ENCODE results near the gene ZNF787.
"Not testable (repeated sequence)": the region's sequence is repeated elsewhere in the genome, so short reads cannot be mapped to it uniquely, and the experiment has no call there.

ZNF787 gene

GRCh38 chr19:56106397-56106849, 14.7 kb downstream of the ZNF787 start:
- DNase-seq = no peak

- not testable (repeated sequence) for DNase-seq
These were observed 15.2 kb downstream of the ZNF787 start for GRCh38 chr19:56105831-56106396.

GRCh38 chr19:56105090-56105701, 15.9 kb downstream of the ZNF787 start:
- peak in 49 of 58 donors; percentile 12 to 85 (median 51) for DNase-seq

GRCh38 chr19:56104423-56104822, 16.7 kb downstream of the ZNF787 start:
- no peak for DNase-seq

- no peak for DNase-seq
These were observed 18.0 kb downstream of the ZNF787 start for GRCh38 chr19:56103027-56103614.

GRCh38 chr19:56101746-56102535, 19.2 kb downstream of the ZNF787 start:
- no peak for DNase-seq

GRCh38 chr19:56101095-56101494, 20.0 kb downstream of the ZNF787 start:
- DNase-seq = no peak

GRCh38 chr19:56099638-56100539, 21.2 kb downstream of the ZNF787 start:
- no peak for DNase-seq

GRCh38 chr19:56098731-56099568, 22.1 kb downstream of the ZNF787 start:
- DNase-seq = no peak

GRCh38 chr19:56098237-56098636, 22.9 kb downstream of the ZNF787 start:
- not testable (repeated sequence) for DNase-seq

- DNase-seq = no peak
These were observed 23.3 kb downstream of the ZNF787 start for GRCh38 chr19:56097776-56098175.

- peak in 3 of 58 donors; percentile 12 to 38 (median 19) for DNase-seq
These were observed 23.8 kb downstream of the ZNF787 start for GRCh38 chr19:56097306-56097705.

GRCh38 chr19:56096665-56097064, 24.4 kb downstream of the ZNF787 start:
- no peak for DNase-seq

- no peak for DNase-seq
These were observed 26.6 kb downstream of the ZNF787 start for GRCh38 chr19:56094449-56094848.

- DNase-seq = no peak
These were observed 28.1 kb downstream of the ZNF787 start for GRCh38 chr19:56092685-56093631.

- peak in 1 of 58 donors; percentile 6 for DNase-seq
These were observed 29.1 kb downstream of the ZNF787 start for GRCh38 chr19:56091751-56092546.

- DNase-seq = peak in 16 of 58 donors; percentile 7 to 32 (median 21)
These were observed 30.0 kb downstream of the ZNF787 start for GRCh38 chr19:56091066-56091490.

- DNase-seq = no peak
These were observed 31.8 kb downstream of the ZNF787 start for GRCh38 chr19:56089344-56089743.

Data from anterior cingulate cortex (tissue), 58 donors.